Neural progenitor cell (in vitro differentiated cells): ENCODE measurements around the gene FAF1. TPM values are rescaled to one million over a fixed set of nuclear protein-coding genes. Genes with fewer than 3 reads are reported as not detected.

Experiments
- DNase-seq: peaks from one replicate; pipeline ENCODE4 v3.0.0-alpha.2; 2016; ENCODE audit warnings: low spot score
- H2AFZ ChIP-seq: fragments of 200-600 bp; sonication (generic); replicated peaks from 2 replicates; pipeline ENCODE4 v1.6.1; 2016; ENCODE audit warnings: antibody characterized with exemption
- H3F3A ChIP-seq: fragments of 200-600 bp; sonication (generic); 2 replicates; pipeline ENCODE4 v1.6.1; 2016; ENCODE audit warnings: antibody characterized with exemption, low read depth
- H3K27ac ChIP-seq: fragments of 200-600 bp; sonication (generic); 2 replicates; pipeline ENCODE4 v1.5.1; 2016; ENCODE audit warnings: mild to moderate bottlenecking
- H3K27me3 ChIP-seq: fragments of 200-600 bp; sonication (generic); 2 replicates; pipeline ENCODE4 v1.6.1; 2016; ENCODE audit warnings: mild to moderate bottlenecking, moderate library complexity
- H3K36me3 ChIP-seq: fragments of 200-600 bp; sonication (generic); 2 replicates; pipeline ENCODE4 v1.5.1; 2016
- H3K4me1 ChIP-seq: fragments of 200-600 bp; sonication (generic); 2 replicates; pipeline ENCODE4 v1.6.1; 2016; ENCODE audit warnings: mixed run types
- H3K4me2 ChIP-seq: fragments of 200-600 bp; sonication (generic); 2 replicates; pipeline ENCODE4 v1.6.1; 2016
- H3K4me3 ChIP-seq: fragments of 200-600 bp; sonication (generic); 2 replicates; pipeline ENCODE4 v1.5.1; 2016
- H3K79me2 ChIP-seq: fragments of 200-600 bp; sonication (generic); 2 replicates; pipeline ENCODE4 v1.6.1; 2016; ENCODE audit warnings: low read depth
- H3K9ac ChIP-seq: fragments of 200-600 bp; sonication (generic); 2 replicates; pipeline ENCODE4 v1.6.1; 2016
- H3K9me3 ChIP-seq: fragments of 200-600 bp; sonication (generic); 2 replicates; pipeline ENCODE4 v1.5.1; 2016; ENCODE audit warnings: low read depth
- H4K20me1 ChIP-seq: fragments of 200-600 bp; sonication (generic); 2 replicates; pipeline ENCODE4 v1.6.1; 2016; ENCODE audit warnings: low read depth
- H3K27ac Mint-ChIP-seq: 3 replicates; pipeline ENCODE4 v1.8.0; 2021; ENCODE audit warnings: mixed read lengths
- H3K27me3 Mint-ChIP-seq: 2 replicates; pipeline ENCODE4 v1.8.0; 2022; ENCODE audit warnings: low read depth, mild to moderate bottlenecking, inconsistent platforms, moderate library complexity, mixed read lengths; ENCODE audit not compliant: insufficient read depth
- H3K36me3 Mint-ChIP-seq: 3 replicates; pipeline ENCODE4 v1.8.0; 2021; ENCODE audit warnings: mixed read lengths
- H3K4me1 Mint-ChIP-seq: 3 replicates; pipeline ENCODE4 v1.8.0; 2021; ENCODE audit warnings: mixed read lengths
- H3K4me3 Mint-ChIP-seq: 3 replicates; pipeline ENCODE4 v1.8.0; 2021; ENCODE audit warnings: mild to moderate bottlenecking, moderate library complexity, mixed read lengths
- H3K9me3 Mint-ChIP-seq: 3 replicates; pipeline ENCODE4 v1.8.0; 2020; ENCODE audit warnings: mixed read lengths
- EZH2 ChIP-seq: fragments of 200-600 bp; sonication (generic); IDR thresholded peaks from 2 replicates; pipeline ENCODE4 v1.6.1; 2017; ENCODE audit warnings: antibody characterized with exemption, mild to moderate bottlenecking, moderate library complexity
- EZH2phosphoT487 ChIP-seq: fragments of 200-600 bp; sonication (generic); IDR thresholded peaks from 2 replicates; pipeline ENCODE4 v1.6.1; 2017; ENCODE audit warnings: antibody characterized with exemption
- total RNA-seq: library from RNA; depleted of rRNA; stranded (reverse); fragments of >200 nt; gene quantifications from 2 replicates; pipeline ENCODE4 v1.2.3, GENCODE V29; 2015; ENCODE audit warnings: low replicate concordance
- TF ChIP-seq, protein P1 (sequence below): fragments of 200-600 bp; sonication (generic); IDR thresholded peaks from 2 replicates; pipeline ENCODE4 v1.5.1; 2017; ENCODE audit warnings: antibody characterized with exemption, mild to moderate bottlenecking

Gene FAF1
- total RNA-seq, 1 donor from 2014 or later, result 103 TPM

DNA sequence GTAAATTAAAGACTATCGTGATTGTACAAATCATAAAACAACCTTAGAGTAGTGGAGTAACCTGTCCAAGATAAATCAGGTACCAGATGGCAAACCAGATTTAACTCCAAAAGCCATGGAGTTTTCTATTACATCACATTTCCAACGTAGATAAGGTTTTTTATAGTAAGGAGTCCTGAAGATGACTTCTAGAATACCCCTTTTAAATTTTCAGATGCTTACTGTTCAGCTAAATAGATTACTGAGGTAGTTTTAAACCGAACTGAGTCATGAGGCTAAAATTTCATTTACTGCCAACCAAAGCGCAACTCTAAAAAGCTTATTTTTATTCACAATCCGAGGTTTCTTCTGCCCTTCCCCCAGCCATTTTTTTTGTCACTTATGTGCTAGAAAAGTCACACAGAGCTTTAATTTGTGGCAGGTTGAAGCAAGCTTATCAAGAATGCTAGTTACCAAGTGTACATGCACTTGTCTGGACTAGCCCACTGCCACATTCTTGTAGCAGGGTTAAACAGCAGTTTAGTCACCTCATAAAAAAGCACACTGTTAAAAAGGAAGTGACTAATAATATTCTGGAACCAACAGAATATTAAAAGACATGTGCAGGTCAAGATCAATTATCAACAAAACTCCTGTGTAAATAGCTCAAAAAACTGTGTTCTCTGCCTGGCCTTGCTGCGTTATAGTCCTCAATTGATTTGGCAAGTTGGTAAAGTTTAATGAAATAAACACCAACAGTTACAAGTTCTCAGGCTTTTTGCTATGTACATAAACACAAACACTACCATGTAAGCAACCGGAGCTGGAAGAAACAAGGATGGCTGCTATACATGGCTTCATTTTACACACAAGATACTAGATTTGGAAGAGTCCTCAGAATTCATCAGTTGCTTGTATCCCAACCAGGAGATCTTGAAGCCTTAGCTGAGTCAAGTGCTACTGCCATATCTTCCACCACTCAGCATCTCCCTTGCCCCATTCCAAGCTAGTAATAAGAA lies 356.5 kb downstream of the FAF1 start:
- H3K4me2 ChIP-seq, result no peak overlapping the region
- no peak overlapping the region for H3K27ac ChIP-seq
- H3K4me3 Mint-ChIP-seq, result no peak overlapping the region

GRCh38 chr1:50599546-50599945 lies 360.5 kb downstream of the FAF1 start:
- H3K9ac ChIP-seq, result no peak overlapping the region
- H3K9me3 ChIP-seq, result no peaks in the 10 kb centered on the region
- H3K4me3 ChIP-seq, result no peak overlapping the region
- H4K20me1 ChIP-seq, result no peaks in the 10 kb centered on the region
- H3K27me3 Mint-ChIP-seq, result no peaks in the 10 kb centered on the region
- H3K9me3 Mint-ChIP-seq, result no peaks in the 10 kb centered on the region
- H3K36me3 Mint-ChIP-seq, result peaks cover 3% of the 10 kb centered on the region
- H3K4me1 ChIP-seq, result no peaks in the 10 kb centered on the region
- no peak overlapping the region for H3K4me2 ChIP-seq
- no peak overlapping the region for H3K4me3 Mint-ChIP-seq
- H3K4me1 Mint-ChIP-seq, result no peaks in the 10 kb centered on the region
- H3K27ac ChIP-seq, result no peak overlapping the region
- no peaks in the 10 kb centered on the region for H3K27me3 ChIP-seq
- TF ChIP-seq EZH2 (no peak), EZH2phosphoT487 (no peak)
- TF ChIP-seq, protein P1, sequence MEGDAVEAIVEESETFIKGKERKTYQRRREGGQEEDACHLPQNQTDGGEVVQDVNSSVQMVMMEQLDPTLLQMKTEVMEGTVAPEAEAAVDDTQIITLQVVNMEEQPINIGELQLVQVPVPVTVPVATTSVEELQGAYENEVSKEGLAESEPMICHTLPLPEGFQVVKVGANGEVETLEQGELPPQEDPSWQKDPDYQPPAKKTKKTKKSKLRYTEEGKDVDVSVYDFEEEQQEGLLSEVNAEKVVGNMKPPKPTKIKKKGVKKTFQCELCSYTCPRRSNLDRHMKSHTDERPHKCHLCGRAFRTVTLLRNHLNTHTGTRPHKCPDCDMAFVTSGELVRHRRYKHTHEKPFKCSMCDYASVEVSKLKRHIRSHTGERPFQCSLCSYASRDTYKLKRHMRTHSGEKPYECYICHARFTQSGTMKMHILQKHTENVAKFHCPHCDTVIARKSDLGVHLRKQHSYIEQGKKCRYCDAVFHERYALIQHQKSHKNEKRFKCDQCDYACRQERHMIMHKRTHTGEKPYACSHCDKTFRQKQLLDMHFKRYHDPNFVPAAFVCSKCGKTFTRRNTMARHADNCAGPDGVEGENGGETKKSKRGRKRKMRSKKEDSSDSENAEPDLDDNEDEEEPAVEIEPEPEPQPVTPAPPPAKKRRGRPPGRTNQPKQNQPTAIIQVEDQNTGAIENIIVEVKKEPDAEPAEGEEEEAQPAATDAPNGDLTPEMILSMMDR, result no peak
- no peak overlapping the region for H2AFZ ChIP-seq
- no peaks in the 10 kb centered on the region for H3F3A ChIP-seq
- no peaks in the 10 kb centered on the region for H3K79me2 ChIP-seq
- H3K27ac Mint-ChIP-seq, result no peak overlapping the region
- H3K36me3 ChIP-seq, result no peaks in the 10 kb centered on the region
- no peak for DNase-seq

More for the DNA sequence above, 356.5 kb downstream of the FAF1 start:
- Histone ChIP-seq H3F3A (no peaks in the 10 kb centered on the region), H3K79me2 (no peaks in the 10 kb centered on the region), H3K27me3 (no peaks in the 10 kb centered on the region), H3K4me1 (no peaks in the 10 kb centered on the region), H3K9ac (no peak overlapping the region), H3K36me3 (no peaks in the 10 kb centered on the region), H3K4me3 (no peak overlapping the region), H4K20me1 (no peaks in the 10 kb centered on the region), H2AFZ (no peak overlapping the region), H3K9me3 (no peaks in the 10 kb centered on the region)
- Mint-ChIP-seq H3K9me3 (no peaks in the 10 kb centered on the region), H3K27ac (no peak overlapping the region), H3K36me3 (no peaks in the 10 kb centered on the region), H3K4me1 (no peaks in the 10 kb centered on the region), H3K27me3 (no peaks in the 10 kb centered on the region)
- TF ChIP-seq, protein P1, result no peak
- no peak for DNase-seq

DNA sequence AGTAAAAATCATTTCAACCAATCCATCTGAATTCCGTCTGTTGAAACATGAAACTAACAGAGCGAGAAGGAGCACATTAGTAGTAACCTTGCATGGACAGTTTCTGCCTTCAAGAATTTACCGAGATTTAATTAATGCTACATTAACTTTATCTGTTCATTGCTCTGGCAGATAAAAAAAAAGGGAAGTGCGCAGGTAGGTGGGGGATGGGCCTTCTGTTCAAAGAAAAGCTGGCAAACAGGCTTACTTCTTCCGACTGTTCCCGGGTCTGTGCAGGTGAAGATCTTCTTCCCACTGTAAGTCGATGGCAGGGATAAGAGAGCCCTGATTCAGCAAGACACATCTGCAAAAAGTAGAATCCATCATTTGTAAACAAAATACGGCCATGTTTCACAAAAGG lies 364.2 kb downstream of the FAF1 start:
- Histone ChIP-seq H3K4me1 (no peaks in the 10 kb centered on the region), H3K9ac (no peak overlapping the region), H2AFZ (no peak overlapping the region), H3K27me3 (no peaks in the 10 kb centered on the region), H3K79me2 (no peaks in the 10 kb centered on the region), H3K9me3 (no peaks in the 10 kb centered on the region), H3F3A (no peaks in the 10 kb centered on the region), H3K36me3 (no peaks in the 10 kb centered on the region), H3K4me2 (no peak overlapping the region), H3K27ac (no peak overlapping the region), H4K20me1 (no peaks in the 10 kb centered on the region), H3K4me3 (no peak overlapping the region)
- no peaks in the 10 kb centered on the region for H3K27me3 Mint-ChIP-seq
- H3K9me3 Mint-ChIP-seq, result no peaks in the 10 kb centered on the region
- no peak overlapping the region for H3K4me3 Mint-ChIP-seq
- H3K4me1 Mint-ChIP-seq, result no peaks in the 10 kb centered on the region
- no peak for TF ChIP-seq EZH2
- TF ChIP-seq, protein P1, result no peak
- no peak for TF ChIP-seq EZH2phosphoT487
- H3K27ac Mint-ChIP-seq, result no peak overlapping the region
- DNase-seq, result no peak
- peaks cover 3% of the 10 kb centered on the region for H3K36me3 Mint-ChIP-seq
